HepG2 (cell line): ENCODE data around the gene ACOT9. TPM values are rescaled to one million over a fixed set of nuclear protein-coding genes. Genes with fewer than 3 reads are reported as not detected.

Experiments
- ATAC-seq: fragments of 200-7000 bp; cut with Tn5 transposase; 3 replicates; pipeline ENCODE4 v1.9.1; 2020; ENCODE audit warnings: mild to moderate bottlenecking, moderate library complexity
- Bru-seq: library from RNA; stranded (reverse); fragments of 400-500 nt; gene quantifications from one replicate; lab custom pipeline; 2021; lab: Mats Ljungman, UMichigan
- BruChase-seq, 2 experiments: library from RNA; stranded (reverse); fragments of 400-500 nt; gene quantifications; one replicate each; lab custom pipeline; 2021; lab: Mats Ljungman, UMichigan
- BruUV-seq: library from RNA; stranded (reverse); fragments of 400-500 nt; replicated peaks from 2 replicates; lab custom pipeline; 2021; lab: Mats Ljungman, UMichigan
- CTCF ChIA-PET: fragments of 300-600 bp; formaldehyde crosslinking; extraction: SDS; loops from one replicate; lab custom pipeline; 2021; ENCODE audit warnings: low total read pairs, inconsistent platforms, low intra/inter-chr PET ratio; lab: Yijun Ruan, JAX
- POLR2A ChIA-PET: fragments of 350-600 bp; sonication (Branson Sonifier 250); formaldehyde crosslinking; loops from one replicate; lab custom pipeline; 2020; ENCODE audit warnings: antibody characterized with exemption, inconsistent platforms; lab: Yijun Ruan, JAX
- DNase-seq: peaks from one replicate; pipeline ENCODE4 v3.0.0-alpha.2; 2015; ENCODE audit warnings: low spot score
- FAIRE-seq: peaks from 3 replicates; lab custom pipeline; 2011; peaks lifted over from hg19 to GRCh38; lab: Jason Lieb, UNC
- H2AFZ ChIP-seq: one replicate; pipeline ENCODE4 v1.6.1; 2011; ENCODE audit warnings: low read length, inconsistent platforms
- H3K27ac ChIP-seq: fragments of 300-600 bp; 3 replicates; pipeline ENCODE4 v1.8.0; 2011; ENCODE audit warnings: mixed run types, mild to moderate bottlenecking, mixed read lengths, low read length, inconsistent platforms; ENCODE audit not compliant: insufficient read depth; ENCODE audit errors: extremely low read length
- H3K27me3 ChIP-seq, 2 experiments: fragments of 200-600 bp in 1 of 2; 2 replicates in 1 of 2; 3 replicates in 1 of 2; pipeline versions ENCODE4 v1.6.0 to v1.8.0; 2011; ENCODE audit warnings: low read length in 2 of 2, mild to moderate bottlenecking in 2 of 2, moderate library complexity in 2 of 2, inconsistent platforms in 1 of 2; ENCODE audit not compliant: insufficient read depth in 2 of 2, control insufficient read depth in 1 of 2
- H3K36me3 ChIP-seq, 2 experiments: fragments of 200-600 bp in 1 of 2; replicated peaks in 1 of 2; 2 replicates in 1 of 2; 3 replicates in 1 of 2; pipeline versions ENCODE4 v1.5.1 to v1.8.0; 2011; ENCODE audit warnings: low read length in 2 of 2, inconsistent platforms in 1 of 2; ENCODE audit not compliant: insufficient read depth in 2 of 2, control insufficient read depth in 1 of 2
- H3K4me1 ChIP-seq: 2 replicates; pipeline ENCODE4 v1.5.1; 2012; ENCODE audit warnings: low read length, inconsistent platforms; ENCODE audit not compliant: insufficient read depth
- H3K4me2 ChIP-seq: 2 replicates; pipeline ENCODE4 v1.6.0; 2011; ENCODE audit warnings: low read depth, low read length, inconsistent platforms
- H3K4me3 ChIP-seq, 3 experiments: fragments of 200-600 bp in 1 of 3; sonication (generic), shearing (Covaris generic) in 1 of 3; replicated peaks in 1 of 3; 2 replicates each; pipeline ENCODE4 v1.5.1; 2011 to 2016; ENCODE audit warnings: low read length in 3 of 3, inconsistent platforms in 2 of 3, low read depth in 2 of 3, mild to moderate bottlenecking in 2 of 3, control low read depth in 1 of 3, mixed read lengths in 1 of 3; ENCODE audit not compliant: insufficient read depth in 1 of 3
- H3K79me2 ChIP-seq: one replicate; pipeline ENCODE4 v1.6.1; 2011; ENCODE audit warnings: low read length, inconsistent platforms; ENCODE audit not compliant: insufficient read depth
- H3K9ac ChIP-seq: 2 replicates; pipeline ENCODE4 v1.6.0; 2011; ENCODE audit warnings: mild to moderate bottlenecking, low read depth, low read length, inconsistent platforms; ENCODE audit not compliant: insufficient read depth
- H3K9me3 ChIP-seq: 2 replicates; pipeline ENCODE4 v1.5.1; 2012; ENCODE audit warnings: mild to moderate bottlenecking, low read length
- H4K20me1 ChIP-seq: 2 replicates; pipeline ENCODE4 v1.6.0; 2011; ENCODE audit warnings: inconsistent platforms, mild to moderate bottlenecking, low read length, moderate library complexity; ENCODE audit not compliant: insufficient read depth
- ATF7 ChIP-seq, 2 experiments: fragments of 450-650 bp in 1 of 2; sonication (generic) in 1 of 2; formaldehyde crosslinking in 1 of 2; IDR thresholded peaks; 2 replicates each; pipeline versions ENCODE4 v1.4.0 to v1.6.1; 2016 to 2020; ENCODE audit warnings: antibody characterized with exemption in 1 of 2, mild to moderate bottlenecking in 1 of 2, missing genetic modification reagents in 1 of 2
- CCDC6 ChIP-seq: sonication (generic); formaldehyde crosslinking; IDR thresholded peaks from 2 replicates; pipeline ENCODE4 v1.8.1; 2022; ENCODE audit warnings: mild to moderate bottlenecking, missing genetic modification reagents, moderate library complexity
- ERF ChIP-seq: IDR thresholded peaks from 2 replicates; pipeline ENCODE4 v1.6.1; 2018; ENCODE audit warnings: missing biosample characterization, missing genetic modification reagents
- MEF2D ChIP-seq: sonication (generic); formaldehyde crosslinking; IDR thresholded peaks from 2 replicates; pipeline ENCODE4 v1.5.1; 2020; ENCODE audit warnings: mild to moderate bottlenecking, missing genetic modification reagents
- POLR2AphosphoS5 ChIP-seq: IDR thresholded peaks from 2 replicates; pipeline ENCODE4 v1.6.1; 2012; ENCODE audit warnings: low read depth, low read length
- ZFP90 ChIP-seq: sonication (generic); formaldehyde crosslinking; IDR thresholded peaks from 2 replicates; pipeline ENCODE4 v1.8.0; 2022; ENCODE audit warnings: missing genetic modification reagents, mild to moderate bottlenecking, inconsistent platforms, borderline replicate concordance
- ZNF260 ChIP-seq: sonication (generic); formaldehyde crosslinking; IDR thresholded peaks from 2 replicates; pipeline ENCODE4 v1.4.0; 2020; ENCODE audit warnings: missing genetic modification reagents, low read depth, mild to moderate bottlenecking, borderline replicate concordance
- ZNF709 ChIP-seq: sonication (generic); formaldehyde crosslinking; IDR thresholded peaks from 2 replicates; pipeline ENCODE4 v1.5.0; 2020; ENCODE audit warnings: mild to moderate bottlenecking, missing genetic modification reagents
- ZNF746 ChIP-seq: sonication (generic); formaldehyde crosslinking; IDR thresholded peaks from 2 replicates; pipeline ENCODE4 v1.8.0; 2022; ENCODE audit warnings: mild to moderate bottlenecking, missing genetic modification reagents
- WGBS: methylation state at CpG from one replicate; pipeline ENCODE4 v1.1.6; 2017; ENCODE audit warnings: low lambda C conversion rate; 5-methylcytosine and 5-hydroxymethylcytosine counted together
- in situ Hi-C: cut with HindIII; loops from 2 replicates; pipeline ENCODE4 v1.10.0; 2017; ENCODE audit warnings: low pct_unique_long_range_greater_than_20kb; ENCODE audit not compliant: extremely low pct_ligation_motif_present
- intact Hi-C: fragments of 100-400 bp; cut with micrococcal nuclease; formaldehyde crosslinking; loops from one replicate; pipeline ENCODE4 v1.10.0; 2022; ENCODE audit not compliant: unreplicated experiment
- long read RNA-seq, 2 experiments: library from RNA in 1 of 2; library from polyadenylated mRNA in 1 of 2; stranded (forward) in 1 of 2; unstranded in 1 of 2; transcript quantifications; one replicate each; pipeline ENCODE4 v2.0.0, GENCODE V29; 2019 to 2022
- polyA minus RNA-seq, 3 experiments: library from RNA; depleted of rRNA, polyadenylated mRNA; stranded (reverse); fragments of >200 nt; gene quantifications; 2 replicates each; pipeline ENCODE4 v1.2.3, GENCODE V29; 2011; ENCODE audit warnings: low replicate concordance in 1 of 3
- polyA plus RNA-seq, 8 experiments: library from polyadenylated mRNA; depleted of rRNA in 3 of 8; stranded (reverse) in 7 of 8; unstranded in 1 of 8; fragments of >200 nt; fragmentation: Illumina TruSeq in 4 of 8; extraction: Trizol in 4 of 8; gene quantifications; 2 replicates each; pipeline versions ENCODE4 v1.2.1 to v1.2.3, GENCODE V29; 2011 to 2016; ENCODE audit warnings: low read depth in 4 of 8, missing spikeins in 1 of 8, mixed read lengths in 1 of 8; ENCODE audit not compliant: insufficient read depth in 1 of 8
- total RNA-seq, 5 experiments: library from RNA; depleted of rRNA; stranded (reverse); fragments of >200 nt; fragmentation: Illumina TruSeq; extraction: Trizol; gene quantifications; 2 replicates each; pipeline ENCODE4 v1.2.3, GENCODE V29; 2016; ENCODE audit warnings: low read depth in 1 of 5
- TF ChIP-seq, protein P1 (sequence below): IDR thresholded peaks from 2 replicates; pipeline ENCODE4 v1.6.1; 2012; ENCODE audit warnings: inconsistent platforms
- TF ChIP-seq, protein P2 (sequence below): sonication (generic); formaldehyde crosslinking; IDR thresholded peaks from 2 replicates; pipeline ENCODE4 v1.4.0; 2020; ENCODE audit warnings: missing genetic modification reagents, mild to moderate bottlenecking, borderline replicate concordance

Gene ACOT9, protein sequence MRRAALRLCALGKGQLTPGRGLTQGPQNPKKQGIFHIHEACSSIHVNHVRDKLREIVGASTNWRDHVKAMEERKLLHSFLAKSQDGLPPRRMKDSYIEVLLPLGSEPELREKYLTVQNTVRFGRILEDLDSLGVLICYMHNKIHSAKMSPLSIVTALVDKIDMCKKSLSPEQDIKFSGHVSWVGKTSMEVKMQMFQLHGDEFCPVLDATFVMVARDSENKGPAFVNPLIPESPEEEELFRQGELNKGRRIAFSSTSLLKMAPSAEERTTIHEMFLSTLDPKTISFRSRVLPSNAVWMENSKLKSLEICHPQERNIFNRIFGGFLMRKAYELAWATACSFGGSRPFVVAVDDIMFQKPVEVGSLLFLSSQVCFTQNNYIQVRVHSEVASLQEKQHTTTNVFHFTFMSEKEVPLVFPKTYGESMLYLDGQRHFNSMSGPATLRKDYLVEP
- total RNA-seq (2016; rRNA removed; fragmentation: Illumina TruSeq; extraction: Trizol) = 35.1 and 36.9 TPM in 2 replicates
- 9.2 and 9.7 TPM in 2 replicates for total RNA-seq (2016; cell fraction: cytosol; rRNA removed; fragmentation: Illumina TruSeq; extraction: Trizol; ENCODE audit: low read depth)
- total RNA-seq (2016; cell fraction: insoluble cytoplasmic fraction; rRNA removed; fragmentation: Illumina TruSeq; extraction: Trizol) = 34.3 and 34.8 TPM in 2 replicates
- total RNA-seq (2016; cell fraction: membrane; rRNA removed; fragmentation: Illumina TruSeq; extraction: Trizol) = 9.3 and 11.4 TPM in 2 replicates
- 35.5 and 38.1 TPM in 2 replicates for total RNA-seq (2016; cell fraction: nucleus; rRNA removed; fragmentation: Illumina TruSeq; extraction: Trizol)
- 28.7 and 33.3 TPM in 2 replicates for polyA plus RNA-seq (2011; rRNA removed)
- polyA plus RNA-seq (2011; cell fraction: cytosol; rRNA removed) = 13.6 and 18.4 TPM in 2 replicates
- polyA plus RNA-seq (2011; cell fraction: nucleus; rRNA removed) = 46.5 and 58.9 TPM in 2 replicates
- polyA plus RNA-seq (2012) = 21.9 and 23.2 TPM in 2 replicates
- polyA plus RNA-seq (2016; cell fraction: cytosol; fragmentation: Illumina TruSeq; extraction: Trizol; ENCODE audit: low read depth) = 3.1 and 3.8 TPM in 2 replicates
- polyA plus RNA-seq (2016; cell fraction: insoluble cytoplasmic fraction; fragmentation: Illumina TruSeq; extraction: Trizol; ENCODE audit: low read depth) = 26.2 and 26.3 TPM in 2 replicates
- 5.8 and 5.9 TPM in 2 replicates for polyA plus RNA-seq (2016; cell fraction: membrane; fragmentation: Illumina TruSeq; extraction: Trizol; ENCODE audit: low read depth)
- 71.1 and 73.9 TPM in 2 replicates for polyA plus RNA-seq (2016; cell fraction: nucleus; fragmentation: Illumina TruSeq; extraction: Trizol; ENCODE audit: insufficient read depth, low read depth)
- polyA minus RNA-seq (2011; rRNA and poly(A)+ RNA removed; ENCODE audit: low replicate concordance) = 21.3 and 33.6 TPM in 2 replicates
- polyA minus RNA-seq (2011; cell fraction: cytosol; rRNA and poly(A)+ RNA removed) = 14.2 and 15.7 TPM in 2 replicates
- polyA minus RNA-seq (2011; cell fraction: nucleus; rRNA and poly(A)+ RNA removed) = 34.6 and 40.5 TPM in 2 replicates
- percentile 58 among the genes with signal in this experiment for Bru-seq, nascent RNA
- BruChase-seq, experiment 1, labeled RNA remaining after a 6-hour chase = percentile 66 among the genes with signal in this experiment
- percentile 63 among the genes with signal in this experiment for BruChase-seq, experiment 2, labeled RNA remaining after a 2-hour chase
- long read RNA-seq, experiment 1, transcript ACOT9-204 (16 exons, 3,117 nt) = minor isoform, 6 of 36 reads
- long read RNA-seq, experiment 1, transcript ACOT9-201 (15 exons, 1,675 nt) = major isoform, 19 of 36 reads
- long read RNA-seq, experiment 1, partial matches to known transcripts = 3 of 36 reads
- long read RNA-seq, experiment 1, other reads (novel, unspliced or antisense) = 8 of 36 reads
- long read RNA-seq, experiment 2, transcript ACOT9-204 (16 exons, 3,117 nt) = minor isoform, 8 of 35 reads
- long read RNA-seq, experiment 2, transcript ACOT9-201 (15 exons, 1,675 nt) = major isoform, 10 of 35 reads
- long read RNA-seq, experiment 2, partial matches to known transcripts = 4 of 35 reads
- long read RNA-seq, experiment 2, other reads (novel, unspliced or antisense) = 12 of 35 reads

DNA sequence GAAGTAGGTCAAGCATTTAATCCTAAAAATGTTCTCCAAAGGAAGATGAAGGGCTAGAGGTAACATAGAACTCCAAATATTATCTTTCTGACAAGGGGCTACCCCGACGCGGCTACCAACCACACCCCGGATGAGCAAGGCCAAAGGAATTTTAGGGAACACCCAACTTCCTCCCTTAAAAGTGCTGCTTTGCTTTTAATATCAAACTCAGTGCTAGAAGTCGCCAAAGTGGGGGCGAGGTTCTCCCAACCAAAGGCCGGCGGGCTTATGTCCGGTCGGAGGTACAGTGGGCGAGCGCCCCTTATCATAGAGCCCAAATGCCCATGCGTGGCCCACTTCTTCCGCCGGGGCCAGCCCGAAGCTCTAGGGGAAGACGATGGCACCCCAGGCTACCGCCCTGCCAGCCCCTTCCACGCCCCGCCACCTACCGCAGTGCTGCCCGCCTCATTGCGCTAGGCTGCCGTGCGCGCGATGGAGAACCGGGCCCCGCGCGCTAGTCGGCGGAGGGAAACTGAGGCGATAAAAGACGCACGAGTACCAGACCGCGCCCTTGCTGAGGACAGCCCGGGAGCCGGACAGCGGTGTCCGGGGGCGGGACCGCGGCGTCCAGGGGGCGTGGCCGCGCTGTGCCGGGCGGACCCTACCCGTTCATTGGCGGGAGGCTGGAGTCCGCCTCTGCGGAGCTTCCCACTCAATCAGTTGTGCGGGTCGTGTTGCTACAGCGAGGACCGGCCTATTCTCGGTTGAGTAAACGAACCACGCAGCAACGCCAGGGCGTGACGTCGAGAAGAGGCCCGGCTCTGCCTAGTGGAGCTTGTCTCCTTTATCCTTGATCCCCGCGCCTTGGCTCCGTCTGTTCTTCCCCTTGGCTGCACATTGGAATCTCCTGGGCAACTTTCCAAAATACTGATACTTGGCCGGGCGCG is at the start of gene ACOT9:
ACOT9 (minus strand) TSS at position 580 of the 926 bp plus-strand sequence; CDS start at position 448, 132 bp downstream.
- WGBS = 2% methylated on average over 7 of the region's 73 CpGs
- peak; percentile 98 for ATAC-seq
- Histone ChIP-seq H3K9ac (peak within 1 kb of the TSS; percentile 72), H3K27ac (peak within 1 kb of the TSS; percentile 62), H3K4me3 (peak within 1 kb of the TSS; percentile 79), H3K27me3 (no peaks in the 10 kb centered on the region), H3K79me2 (peaks cover 33% of the 10 kb centered on the region), H2AFZ (no peak within 1 kb of the TSS), H3K9me3 (no peaks in the 10 kb centered on the region), H4K20me1 (no peaks in the 10 kb centered on the region), H3K4me1 (peaks cover 10% of the 10 kb centered on the region; the same call in 1 of the 2 replicates), H3K4me2 (peak within 1 kb of the TSS; percentile 73), H3K36me3 (no peaks in the 10 kb centered on the region)
- TSS peak; percentile 88 for BruUV-seq
- DNase-seq = peak; percentile 88
- ChIA-PET POLR2A (interaction anchor here (0.7 to 1.6 kb wide), 10 partner anchors 14 to 312 kb away, joined by 3 to 12 read pairs (median 4); partner anchors contain the start of genes APOO, CXorf58, EIF2S3 and PRDX4), CTCF (no interaction called here)
- in situ Hi-C loops = no loop called here
- intact Hi-C loops = no loop called here
- peak; percentile 96 for FAIRE-seq
- TF ChIP-seq POLR2AphosphoS5 (peak; percentile 36; the same call in 1 of the 2 replicates), CCDC6 (CRISPR knock-in tag) (peak; percentile 52; the same call in 1 of the 2 replicates), MEF2D (CRISPR knock-in tag) (no peak), ZFP90 (CRISPR knock-in tag) (peak; percentile 80; the same call in 1 of the 2 replicates), ZNF709 (CRISPR knock-in tag) (no peak), ZNF260 (CRISPR knock-in tag) (no peak), ERF (CRISPR knock-in tag) (no peak), ZNF746 (CRISPR knock-in tag) (0 out of 2 replicates have a peak, but pooled peaks have one; percentile 22), ATF7 (IDR thresholded peaks at IDR 0.05) (no peak), ATF7 (CRISPR knock-in tag; IDR thresholded peaks at IDR 0.05) (no peak)
- TF ChIP-seq, protein P1, sequence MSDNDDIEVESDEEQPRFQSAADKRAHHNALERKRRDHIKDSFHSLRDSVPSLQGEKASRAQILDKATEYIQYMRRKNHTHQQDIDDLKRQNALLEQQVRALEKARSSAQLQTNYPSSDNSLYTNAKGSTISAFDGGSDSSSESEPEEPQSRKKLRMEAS = peak; percentile 57
- TF ChIP-seq, protein P2, sequence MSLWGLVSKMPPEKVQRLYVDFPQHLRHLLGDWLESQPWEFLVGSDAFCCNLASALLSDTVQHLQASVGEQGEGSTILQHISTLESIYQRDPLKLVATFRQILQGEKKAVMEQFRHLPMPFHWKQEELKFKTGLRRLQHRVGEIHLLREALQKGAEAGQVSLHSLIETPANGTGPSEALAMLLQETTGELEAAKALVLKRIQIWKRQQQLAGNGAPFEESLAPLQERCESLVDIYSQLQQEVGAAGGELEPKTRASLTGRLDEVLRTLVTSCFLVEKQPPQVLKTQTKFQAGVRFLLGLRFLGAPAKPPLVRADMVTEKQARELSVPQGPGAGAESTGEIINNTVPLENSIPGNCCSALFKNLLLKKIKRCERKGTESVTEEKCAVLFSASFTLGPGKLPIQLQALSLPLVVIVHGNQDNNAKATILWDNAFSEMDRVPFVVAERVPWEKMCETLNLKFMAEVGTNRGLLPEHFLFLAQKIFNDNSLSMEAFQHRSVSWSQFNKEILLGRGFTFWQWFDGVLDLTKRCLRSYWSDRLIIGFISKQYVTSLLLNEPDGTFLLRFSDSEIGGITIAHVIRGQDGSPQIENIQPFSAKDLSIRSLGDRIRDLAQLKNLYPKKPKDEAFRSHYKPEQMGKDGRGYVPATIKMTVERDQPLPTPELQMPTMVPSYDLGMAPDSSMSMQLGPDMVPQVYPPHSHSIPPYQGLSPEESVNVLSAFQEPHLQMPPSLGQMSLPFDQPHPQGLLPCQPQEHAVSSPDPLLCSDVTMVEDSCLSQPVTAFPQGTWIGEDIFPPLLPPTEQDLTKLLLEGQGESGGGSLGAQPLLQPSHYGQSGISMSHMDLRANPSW (CRISPR knock-in tag) = no peak
